ENCODE data around the gene FFAR1. TPM values are rescaled to one million over a fixed set of nuclear protein-coding genes. Genes with fewer than 3 reads are reported as not detected.

The FFAR1 gene
- total RNA-seq, 1 donor from 2014 or later, result 0.74 TPM

DNA sequence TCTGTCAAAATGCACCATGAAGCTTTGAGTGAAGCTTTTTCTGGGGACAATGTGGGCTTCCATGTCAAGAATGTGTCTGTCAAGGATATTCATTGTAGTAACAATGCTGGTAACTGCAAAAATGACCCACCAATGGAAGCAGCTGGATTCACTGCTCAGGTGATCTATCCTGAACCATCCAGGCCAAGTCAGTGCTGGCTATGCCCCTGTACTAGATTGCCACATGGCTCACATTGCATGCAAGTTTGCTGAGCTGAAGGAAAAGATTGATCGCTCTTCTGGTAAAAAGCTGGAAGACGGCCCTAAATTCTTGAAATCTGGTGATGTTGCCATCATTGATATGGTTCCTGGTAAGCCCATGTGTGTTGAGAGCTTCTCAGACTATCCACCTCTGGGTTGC is 35.8 kb downstream of the FFAR1 start:
- Mint-ChIP-seq H3K9me3 (ENCODE audit: low read depth) (peaks cover 12% of the 10 kb centered on the region), H3K27me3 (no peaks in the 10 kb centered on the region), H3K4me3 (ENCODE audit: low read depth) (no peak overlapping the region), H3K36me3 (ENCODE audit: insufficient read depth) (peaks cover 4% of the 10 kb centered on the region), H3K4me1 (ENCODE audit: low read depth) (peaks cover 14% of the 10 kb centered on the region), H3K27ac (no peak overlapping the region)
- no peak for DNase-seq (ENCODE audit: low spot score, unreplicated experiment)
- TF ChIP-seq, protein P1, sequence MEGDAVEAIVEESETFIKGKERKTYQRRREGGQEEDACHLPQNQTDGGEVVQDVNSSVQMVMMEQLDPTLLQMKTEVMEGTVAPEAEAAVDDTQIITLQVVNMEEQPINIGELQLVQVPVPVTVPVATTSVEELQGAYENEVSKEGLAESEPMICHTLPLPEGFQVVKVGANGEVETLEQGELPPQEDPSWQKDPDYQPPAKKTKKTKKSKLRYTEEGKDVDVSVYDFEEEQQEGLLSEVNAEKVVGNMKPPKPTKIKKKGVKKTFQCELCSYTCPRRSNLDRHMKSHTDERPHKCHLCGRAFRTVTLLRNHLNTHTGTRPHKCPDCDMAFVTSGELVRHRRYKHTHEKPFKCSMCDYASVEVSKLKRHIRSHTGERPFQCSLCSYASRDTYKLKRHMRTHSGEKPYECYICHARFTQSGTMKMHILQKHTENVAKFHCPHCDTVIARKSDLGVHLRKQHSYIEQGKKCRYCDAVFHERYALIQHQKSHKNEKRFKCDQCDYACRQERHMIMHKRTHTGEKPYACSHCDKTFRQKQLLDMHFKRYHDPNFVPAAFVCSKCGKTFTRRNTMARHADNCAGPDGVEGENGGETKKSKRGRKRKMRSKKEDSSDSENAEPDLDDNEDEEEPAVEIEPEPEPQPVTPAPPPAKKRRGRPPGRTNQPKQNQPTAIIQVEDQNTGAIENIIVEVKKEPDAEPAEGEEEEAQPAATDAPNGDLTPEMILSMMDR (IDR thresholded peaks at IDR 0.05; ENCODE audit: unreplicated experiment), result no peak

DNA sequence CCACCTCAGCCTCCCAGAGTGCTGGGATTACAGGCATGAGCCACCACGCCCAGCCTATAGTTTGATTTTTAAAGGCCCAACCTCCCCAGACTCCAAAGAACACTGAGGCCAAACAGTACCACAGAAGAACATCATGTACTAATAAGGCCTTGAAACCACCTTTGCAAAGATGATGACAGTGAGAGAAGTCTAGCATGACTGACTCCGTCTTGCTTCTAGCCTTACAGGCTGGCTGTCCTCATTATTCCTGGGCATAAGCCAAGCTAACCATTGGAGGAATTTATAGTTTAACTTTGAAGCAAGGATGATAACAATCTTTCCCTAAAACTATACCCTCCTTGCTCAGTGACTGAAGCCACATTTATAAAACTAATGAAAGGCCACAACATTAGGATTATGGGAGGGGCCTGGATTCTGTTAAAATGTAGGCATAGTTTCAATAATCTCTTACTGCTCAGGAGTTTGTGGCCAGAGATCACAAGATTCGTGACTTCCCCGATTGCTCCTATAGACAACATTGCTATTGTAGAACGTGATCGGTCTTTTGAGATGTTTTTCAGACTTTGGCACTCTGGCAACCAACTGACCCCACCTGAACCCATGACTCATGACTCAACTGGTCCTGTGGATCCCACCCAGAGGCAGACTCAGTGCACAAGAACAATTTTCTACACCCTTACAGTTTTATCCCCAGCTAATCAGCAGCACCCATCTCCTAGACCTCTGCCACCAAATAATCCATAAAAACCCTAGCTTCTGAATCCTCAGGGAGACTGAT is 40.8 kb downstream of the FFAR1 start:
- peaks cover 4% of the 10 kb centered on the region for H3K36me3 Mint-ChIP-seq (ENCODE audit: insufficient read depth)
- peaks cover 25% of the 10 kb centered on the region for H3K9me3 Mint-ChIP-seq (ENCODE audit: low read depth)
- no peak overlapping the region for H3K27ac Mint-ChIP-seq
- no peaks in the 10 kb centered on the region for H3K27me3 Mint-ChIP-seq
- H3K4me1 Mint-ChIP-seq (ENCODE audit: low read depth), result no peaks in the 10 kb centered on the region
- DNase-seq (ENCODE audit: low spot score, unreplicated experiment), result no peak
- no peak overlapping the region for H3K4me3 Mint-ChIP-seq (ENCODE audit: low read depth)
- TF ChIP-seq, protein P1 (IDR thresholded peaks at IDR 0.05; ENCODE audit: unreplicated experiment), result no peak

DNA sequence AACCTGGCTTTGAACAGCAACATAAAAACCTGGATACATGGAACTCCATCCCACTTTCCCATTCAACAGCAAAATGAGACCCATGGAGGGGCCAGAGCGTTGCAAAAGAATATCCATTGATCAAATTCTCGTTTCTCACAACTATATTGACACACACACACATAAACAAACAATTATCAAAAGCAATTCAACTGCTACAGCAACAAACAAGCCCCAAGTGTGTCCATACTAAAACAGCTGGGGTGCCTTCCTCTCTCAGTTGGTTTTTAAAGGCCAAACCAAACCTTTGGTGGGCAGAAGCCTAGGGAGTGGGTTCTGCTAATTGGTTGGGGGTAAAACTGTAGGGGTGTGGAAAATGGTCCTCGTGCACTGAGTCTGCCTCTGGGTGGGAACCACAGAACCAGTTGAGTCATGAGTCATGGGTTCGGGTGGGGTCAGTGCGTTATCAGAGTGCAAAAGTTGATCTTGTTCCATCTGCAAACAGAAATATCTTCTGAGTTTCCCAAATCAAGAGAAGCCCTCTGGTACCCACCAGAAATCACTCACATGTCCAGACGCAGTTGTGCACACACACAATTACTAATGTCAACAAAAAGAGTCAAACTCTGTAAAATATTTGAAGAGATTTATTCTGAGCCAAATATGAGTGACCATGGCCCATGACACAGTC is 41.6 kb downstream of the FFAR1 start:
- TF ChIP-seq, protein P1 (IDR thresholded peaks at IDR 0.05; ENCODE audit: unreplicated experiment), result no peak
- Mint-ChIP-seq H3K4me1 (ENCODE audit: low read depth) (no peaks in the 10 kb centered on the region), H3K4me3 (ENCODE audit: low read depth) (no peak overlapping the region), H3K9me3 (ENCODE audit: low read depth) (peaks cover 25% of the 10 kb centered on the region), H3K27ac (no peak overlapping the region), H3K27me3 (no peaks in the 10 kb centered on the region), H3K36me3 (ENCODE audit: insufficient read depth) (peaks cover 4% of the 10 kb centered on the region)
- DNase-seq (ENCODE audit: low spot score, unreplicated experiment), result no peak

DNA sequence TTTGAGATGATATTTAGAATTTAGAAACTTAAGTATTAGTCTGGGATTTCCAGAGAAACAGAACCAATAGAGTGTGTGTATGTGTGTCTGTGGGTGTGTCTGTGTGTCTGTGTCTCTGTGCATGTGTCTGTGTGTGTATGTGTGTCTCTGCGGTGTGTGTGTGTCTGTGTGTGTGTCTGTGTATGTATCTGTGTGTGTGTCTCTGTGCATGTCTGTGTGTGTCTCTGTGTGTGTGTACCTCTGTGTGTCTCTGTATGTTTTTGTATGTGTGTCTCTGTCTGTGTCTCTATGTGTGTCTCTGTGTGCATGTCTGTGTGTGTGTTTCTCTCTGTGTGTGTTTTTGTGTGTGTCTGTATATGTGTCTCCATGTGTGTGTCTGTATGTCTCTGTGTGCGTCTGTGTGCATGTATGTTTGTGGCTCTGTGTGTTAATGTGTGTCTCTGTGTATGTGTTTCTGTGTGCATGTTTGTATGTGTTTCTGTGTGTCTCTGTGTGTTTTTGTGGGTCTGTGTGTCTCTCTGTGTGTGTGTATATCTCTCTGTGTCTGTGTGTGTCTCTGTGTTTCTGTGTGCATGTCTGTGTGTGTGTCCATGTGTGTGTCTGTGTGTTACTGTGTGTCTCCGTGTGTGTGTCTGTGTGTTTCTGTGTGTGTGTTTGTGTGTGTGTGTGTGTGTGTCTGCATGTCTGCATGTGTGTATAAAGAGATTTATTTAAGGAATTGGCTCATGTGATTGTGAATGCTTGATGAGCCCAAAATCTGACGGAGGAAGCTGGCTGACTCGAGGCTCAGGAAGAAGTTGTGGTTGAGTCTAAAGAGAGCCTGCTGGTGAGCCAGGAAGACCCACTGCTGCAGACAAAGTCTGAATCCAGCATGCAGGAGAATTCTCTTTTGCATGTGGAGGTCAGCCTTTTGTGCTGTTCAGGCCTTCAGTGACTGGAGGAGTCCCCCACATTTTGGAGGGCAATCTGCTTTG is 45.3 kb downstream of the FFAR1 start:
- H3K27me3 Mint-ChIP-seq, result no peaks in the 10 kb centered on the region
- DNase-seq (ENCODE audit: low spot score, unreplicated experiment), result no peak
- H3K4me1 Mint-ChIP-seq (ENCODE audit: low read depth), result peaks cover 1% of the 10 kb centered on the region
- H3K27ac Mint-ChIP-seq, result no peak overlapping the region
- TF ChIP-seq, protein P1 (IDR thresholded peaks at IDR 0.05; ENCODE audit: unreplicated experiment), result no peak
- H3K9me3 Mint-ChIP-seq (ENCODE audit: low read depth), result peaks cover 14% of the 10 kb centered on the region
- no peaks in the 10 kb centered on the region for H3K36me3 Mint-ChIP-seq (ENCODE audit: insufficient read depth)
- no peak overlapping the region for H3K4me3 Mint-ChIP-seq (ENCODE audit: low read depth)
